K562 (cell line): Measurements from ENCODE around the gene ETFBKMT. TPM values are rescaled to one million over a fixed set of nuclear protein-coding genes. Genes with fewer than 3 reads are reported as not detected.
"Not testable (repeated sequence)": the region's sequence is repeated elsewhere in the genome, so short reads cannot be mapped to it uniquely, and the experiment has no call there.

Experiments
- ATAC-seq: fragments of 200-7000 bp; cut with Tn5 transposase; 3 replicates; pipeline ENCODE4 v1.9.1; 2020; ENCODE audit warnings: moderate library complexity
- BruUV-seq: library from RNA; stranded (reverse); fragments of 400-500 nt; replicated peaks from 2 replicates; lab custom pipeline; 2021; lab: Mats Ljungman, UMichigan
- CTCF ChIA-PET: fragments of 300-600 bp; formaldehyde crosslinking; extraction: SDS; loops from one replicate; lab custom pipeline; 2021; ENCODE audit warnings: low intra/inter-chr PET ratio; lab: Yijun Ruan, JAX
- POLR2A ChIA-PET: fragments of 300-600, 350-650 bp; sonication (Branson Sonifier 250); formaldehyde crosslinking; extraction: SDS; loops from one replicate; lab custom pipeline; 2021; ENCODE audit warnings: antibody characterized with exemption, inconsistent platforms; lab: Yijun Ruan, JAX
- DNase-seq, 4 experiments: peaks; one replicate each; pipeline versions ENCODE4 v3.0.0 to v3.0.0-alpha.2; 2011 to 2018; ENCODE audit warnings: low spot score in 3 of 4, mixed read lengths in 3 of 4; ENCODE audit errors: extremely low read depth in 1 of 4
- FAIRE-seq: peaks from 2 replicates; lab custom pipeline; 2011; peaks lifted over from hg19 to GRCh38; lab: Jason Lieb, UNC
- H2AFZ ChIP-seq: 2 replicates; pipeline ENCODE4 v1.6.0; 2011; ENCODE audit warnings: low read depth, low read length, control low read depth, inconsistent platforms
- H3K27ac ChIP-seq: fragments of 200-600 bp; 3 replicates; pipeline ENCODE4 v1.8.0; 2011; ENCODE audit warnings: low read depth, mild to moderate bottlenecking, control low read depth, inconsistent platforms, low read length, moderate library complexity, mixed read lengths; ENCODE audit errors: extremely low read depth
- H3K27me3 ChIP-seq, 2 experiments: fragments of 300-600 bp in 1 of 2; 2 replicates in 1 of 2; 3 replicates in 1 of 2; pipeline versions ENCODE4 v1.6.0 to v1.8.0; 2011; ENCODE audit warnings: inconsistent platforms in 2 of 2, low read length in 2 of 2, mild to moderate bottlenecking in 1 of 2, mixed read lengths in 1 of 2, moderate library complexity in 1 of 2; ENCODE audit not compliant: control insufficient read depth in 2 of 2, insufficient read depth in 2 of 2
- H3K36me3 ChIP-seq: fragments of 300-600 bp; 3 replicates; pipeline ENCODE4 v1.8.0; 2011; ENCODE audit warnings: mild to moderate bottlenecking, low read length, inconsistent platforms; ENCODE audit not compliant: control insufficient read depth, insufficient read depth
- H3K4me1 ChIP-seq, 2 experiments: fragments of 200-600 bp in 1 of 2; replicated peaks in 1 of 2; 2 replicates in 1 of 2; 3 replicates in 1 of 2; pipeline versions ENCODE4 v1.5.1 to v1.8.0; 2011; ENCODE audit warnings: inconsistent platforms in 2 of 2, low read length in 2 of 2, mild to moderate bottlenecking in 1 of 2, mixed read lengths in 1 of 2, moderate library complexity in 1 of 2; ENCODE audit not compliant: control insufficient read depth in 2 of 2, insufficient read depth in 2 of 2
- H3K4me2 ChIP-seq: 2 replicates; pipeline ENCODE4 v1.6.1; 2011; ENCODE audit warnings: low read length, control low read depth, inconsistent platforms, mixed read lengths; ENCODE audit not compliant: insufficient read depth
- H3K4me3 ChIP-seq: fragments of 200-600 bp; sonication (generic), shearing (Covaris generic); 2 replicates; pipeline ENCODE4 v1.5.1; 2016; ENCODE audit warnings: control low read depth, inconsistent platforms
- H3K79me2 ChIP-seq: fragments of 200-600 bp; 3 replicates; pipeline ENCODE4 v1.8.0; 2011; ENCODE audit warnings: low read length, inconsistent platforms; ENCODE audit not compliant: control insufficient read depth, insufficient read depth
- H3K9ac ChIP-seq, 2 experiments: 2 replicates each; pipeline versions ENCODE4 v1.6.0 to v1.6.1; 2011; ENCODE audit warnings: low read depth in 2 of 2, low read length in 2 of 2, control low read depth in 1 of 2, inconsistent platforms in 1 of 2, mild to moderate bottlenecking in 1 of 2, mixed read lengths in 1 of 2; ENCODE audit not compliant: insufficient read depth in 1 of 2
- H3K9me1 ChIP-seq: one replicate; pipeline ENCODE4 v1.6.0; 2011; ENCODE audit warnings: inconsistent platforms, mild to moderate bottlenecking, low read length, moderate library complexity; ENCODE audit not compliant: control insufficient read depth, insufficient read depth
- H3K9me3 ChIP-seq: replicated peaks from 2 replicates; pipeline ENCODE4 v1.5.1; 2011; ENCODE audit warnings: low read depth, low read length, inconsistent platforms; ENCODE audit not compliant: control insufficient read depth, insufficient read depth
- H4K20me1 ChIP-seq: replicated peaks from 2 replicates; pipeline ENCODE4 v1.6.1; 2011; ENCODE audit warnings: low read length, inconsistent platforms, mixed read lengths; ENCODE audit not compliant: control insufficient read depth, insufficient read depth
- ARID1B ChIP-seq: fragments of 450-650 bp; IDR thresholded peaks from 2 replicates; pipeline ENCODE4 v1.6.1; 2016; ENCODE audit warnings: antibody characterized with exemption, mild to moderate bottlenecking, inconsistent platforms
- CGGBP1 ChIP-seq: fragments of 250-450 bp; sonication (Bioruptor Pico); IDR thresholded peaks from 2 replicates; pipeline ENCODE4 v1.9.0; 2021; ENCODE audit warnings: mild to moderate bottlenecking
- POLR2A ChIP-seq: fragments of 450-650 bp; conservative IDR thresholded peaks from 2 replicates; pipeline ENCODE4 v1.6.1; 2016
- TSC22D4 ChIP-seq: fragments of 450-650 bp; IDR thresholded peaks from 2 replicates; pipeline ENCODE4 v1.6.1; 2016; ENCODE audit warnings: missing genetic modification characterization, missing biosample characterization, control low read depth
- ZNF316 ChIP-seq: fragments of 450-650 bp; IDR thresholded peaks from 2 replicates; pipeline ENCODE4 v1.6.1; 2016
- WGBS: fragments of 100-300 bp; shearing (Covaris generic); methylation state at CpG from one replicate; pipeline ENCODE4 v1.1.6; 2016; ENCODE audit warnings: low coverage, mixed read lengths; ENCODE audit not compliant: insufficient coverage; ENCODE audit errors: missing lambda C conversion rate; 5-methylcytosine and 5-hydroxymethylcytosine counted together
- in situ Hi-C: fragments of 300-500 bp; cut with MboI; formaldehyde crosslinking; loops from 4 replicates; pipeline ENCODE4 v1.15.0; 2018; ENCODE audit warnings: inconsistent platforms, mixed read lengths
- intact Hi-C: fragments of 100-400 bp; cut with micrococcal nuclease; formaldehyde crosslinking; loops from 2 replicates; pipeline ENCODE4 v1.14.2; 2022
- polyA plus RNA-seq, 8 experiments: library from polyadenylated mRNA; depleted of rRNA in 4 of 8; stranded (reverse) in 5 of 8; unstranded in 3 of 8; fragments of >200 nt; fragmentation: Nextera tagmentation in 2 of 8; fragmentation: Illumina TruSeq in 1 of 8; extraction: Ambion mirVana in 2 of 8; extraction: Trizol in 1 of 8; gene quantifications; 2 replicates each; pipeline versions ENCODE4 v1.2.1 to v1.2.3, GENCODE V29; 2011 to 2014; ENCODE audit warnings: inconsistent platforms in 1 of 8, missing spikeins in 1 of 8
- total RNA-seq, 7 experiments: library from RNA; depleted of rRNA in 6 of 7; stranded (reverse); fragments of >200 nt in 6 of 7; fragmentation: Illumina TruSeq in 2 of 7; extraction: Trizol in 2 of 7; gene quantifications; 2 replicates each; pipeline versions ENCODE4 v1.2.1 to v1.2.3, GENCODE V29; 2011 to 2021; ENCODE audit warnings: low replicate concordance in 1 of 7

ETFBKMT gene
- total and polyA plus RNA-seq, 9 of the 15 experiments (the other 6 are each of a cell fraction or from before 2014, with no cell fraction given): 0.18 to 1.7 (median 0.96) TPM

GRCh38 chr12:31664038-31664437 lies 4.5 kb downstream of the ETFBKMT start:
- 60% methylated on average over 6 of the region's 6 CpGs for WGBS
- TF ChIP-seq ZNF316 (peak; percentile 57), POLR2A (no peak), ARID1B (no peak)
- Histone ChIP-seq H3K9me1 (no peaks in the 10 kb centered on the region), H4K20me1 (no peaks in the 10 kb centered on the region), H3K9me3 (no peaks in the 10 kb centered on the region), H3K27me3 (no peaks in the 10 kb centered on the region), H3K36me3 (no peaks in the 10 kb centered on the region), H3K4me3 (no peak overlapping the region), H2AFZ (no peak overlapping the region), H3K4me1 (no peaks in the 10 kb centered on the region; a peak in 1 of 5 replicates), H3K27ac (no peak overlapping the region), H3K79me2 (no peaks in the 10 kb centered on the region), H3K9ac (no peak overlapping the region), H3K4me2 (no peak overlapping the region)
- in situ Hi-C loops (no loop called here), intact Hi-C loops (no loop called here)
- CTCF ChIA-PET: no interaction called here
- DNase-seq (no peak), ATAC-seq (no peak), FAIRE-seq (no peak)
- no TSS peak for BruUV-seq
- POLR2A ChIA-PET: no interaction called here

- in situ Hi-C loops (no loop called here), intact Hi-C loops (no loop called here)
- no peak overlapping the region for H3K4me2 ChIP-seq
- H3K79me2 ChIP-seq: no peaks in the 10 kb centered on the region
- H3K4me3 ChIP-seq: no peak overlapping the region
- no peak overlapping the region for H3K27ac ChIP-seq
- H3K27me3 ChIP-seq: no peaks in the 10 kb centered on the region
- TF ChIP-seq CGGBP1 (CRISPR knock-in tag) (no peak), TSC22D4 (tag) (no peak)
- ATAC-seq (no peak), FAIRE-seq (no peak), DNase-seq (no peak)
- H3K36me3 ChIP-seq: no peaks in the 10 kb centered on the region
- no peaks in the 10 kb centered on the region for H3K9me1 ChIP-seq
- no TSS peak for BruUV-seq
- POLR2A ChIA-PET: no interaction called here
- no peak overlapping the region for H3K9ac ChIP-seq
- H3K9me3 ChIP-seq: no peaks in the 10 kb centered on the region
- no peaks in the 10 kb centered on the region; a peak in 1 of 5 replicates for H3K4me1 ChIP-seq
- no peaks in the 10 kb centered on the region for H4K20me1 ChIP-seq
- H2AFZ ChIP-seq: 0 out of 2 replicates have a peak overlapping the region, but pooled peaks have one; percentile 30
- CTCF ChIA-PET: no interaction called here
These were observed 9.5 kb downstream of the ETFBKMT start for GRCh38 chr12:31669020-31669419.

- FAIRE-seq, H3K9me3 ChIP-seq, H3K9me1 ChIP-seq, H3K79me2 ChIP-seq, in situ Hi-C loops, BruUV-seq, ATAC-seq, intact Hi-C loops, H3K36me3 ChIP-seq, H3K4me3 ChIP-seq, H3K27ac ChIP-seq, H3K9ac ChIP-seq, H3K4me1 ChIP-seq, DNase-seq, H3K4me2 ChIP-seq, CTCF ChIA-PET, H3K27me3 ChIP-seq, H4K20me1 ChIP-seq: not testable (repeated sequence)
- WGBS: 33% methylated on average over 2 of the region's 2 CpGs
- H2AFZ ChIP-seq: 0 out of 2 replicates have a peak overlapping the region, but pooled peaks have one; percentile 30
- POLR2A ChIA-PET: interaction anchor here (1.6 kb wide), 1 partner anchor 19 kb away, joined by 3 read pairs; no protein-coding TSS in a partner anchor
These were observed 10.1 kb downstream of the ETFBKMT start for GRCh38 chr12:31669582-31669981.
